Left renal pelvis (tissue), 4 donors: ENCODE results near the gene ODF4. TPM values are rescaled to one million over a fixed set of nuclear protein-coding genes. Genes with fewer than 3 reads are reported as not detected.
"Not testable (repeated sequence)": the region's sequence is repeated elsewhere in the genome, so short reads cannot be mapped to it uniquely, and the experiment has no call there.

Experiments used
- DNase-seq, 4 donors: peaks; one replicate each; pipeline ENCODE4 v3.0.0-alpha.2; 2013; ENCODE audit warnings: low read depth in 4 of 4, low spot score in 3 of 4
- polyA plus RNA-seq, 4 donors: library from polyadenylated mRNA; unstranded; fragments of 120-200 nt; gene quantifications; one replicate each; pipeline ENCODE4 v1.2.1, GENCODE V29; 2013; ENCODE audit not compliant: insufficient read length in 4 of 4

The ODF4 gene
- polyA plus RNA-seq, 4 donors = not detected

- DNase-seq = no peak
Observed at GRCh38 chr17:8365143-8365542, 25.5 kb downstream of the ODF4 start.

DNA sequence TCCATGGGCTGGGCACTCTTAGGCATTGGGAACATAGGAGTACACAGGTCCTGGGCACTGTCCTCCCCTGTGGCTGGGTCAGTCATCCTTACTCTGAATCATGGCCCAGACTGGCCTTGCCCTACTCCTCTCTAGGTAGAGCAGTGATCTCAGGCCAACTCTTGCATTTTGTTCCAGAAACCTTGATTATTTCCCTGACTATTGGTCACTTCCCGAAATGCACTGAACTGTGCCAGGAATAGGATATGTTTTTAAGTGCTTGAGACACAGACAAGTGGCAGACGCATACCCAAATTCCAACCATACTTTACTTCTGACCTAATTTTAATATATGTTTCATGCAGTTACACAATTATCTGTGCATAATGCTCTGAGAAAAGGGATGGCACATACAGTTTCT lies 26.6 kb downstream of the ODF4 start:
- DNase-seq = no peak

- DNase-seq = no peak
Observed at GRCh38 chr17:8368193-8368592, 28.6 kb downstream of the ODF4 start.

- no peak for DNase-seq
Observed at GRCh38 chr17:8369944-8370343, 30.3 kb downstream of the ODF4 start.

- no peak for DNase-seq
Observed at GRCh38 chr17:8371786-8372185, 32.1 kb downstream of the ODF4 start.

DNA sequence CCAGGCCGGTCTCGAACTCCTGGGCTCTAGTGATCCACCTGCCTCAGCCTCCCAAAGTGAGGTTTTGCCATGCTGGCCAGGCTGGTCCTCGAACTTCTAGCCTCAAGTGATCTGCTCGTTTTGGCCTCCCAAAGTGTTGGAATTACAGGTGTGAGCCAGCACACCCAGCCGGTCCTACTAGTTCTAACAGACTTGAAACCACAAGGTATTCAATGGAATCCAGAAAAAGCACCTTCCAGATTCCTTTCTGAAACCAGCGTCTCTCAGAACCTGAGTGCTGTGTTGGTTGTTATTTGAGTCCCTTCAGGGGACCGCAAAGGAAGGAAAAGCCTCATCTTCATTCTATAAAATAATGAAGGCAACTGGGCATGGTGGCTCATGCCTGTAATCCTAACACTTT lies 32.8 kb downstream of the ODF4 start:
- DNase-seq = no peak

DNA sequence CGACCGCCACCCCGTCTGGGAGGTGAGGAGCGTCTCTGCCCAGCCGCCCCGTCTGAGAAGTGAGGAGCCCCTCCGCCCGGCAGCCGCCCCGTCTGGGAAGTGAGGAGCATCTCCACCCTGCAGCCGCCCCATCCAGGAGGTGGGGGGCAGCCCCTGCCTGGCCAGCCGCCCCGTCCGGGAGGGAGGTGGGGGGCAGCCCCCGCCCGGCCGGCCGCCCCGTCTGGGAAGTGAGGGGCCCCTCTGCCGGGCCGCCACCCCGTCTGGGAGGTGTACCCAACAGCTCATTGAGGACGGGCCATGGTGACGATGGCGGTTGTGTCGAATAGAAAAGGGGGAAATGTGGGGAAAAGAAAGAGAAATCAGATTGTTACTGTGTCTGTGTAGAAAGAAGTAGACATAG lies 34.2 kb downstream of the ODF4 start:
- DNase-seq = not testable (repeated sequence)

DNA sequence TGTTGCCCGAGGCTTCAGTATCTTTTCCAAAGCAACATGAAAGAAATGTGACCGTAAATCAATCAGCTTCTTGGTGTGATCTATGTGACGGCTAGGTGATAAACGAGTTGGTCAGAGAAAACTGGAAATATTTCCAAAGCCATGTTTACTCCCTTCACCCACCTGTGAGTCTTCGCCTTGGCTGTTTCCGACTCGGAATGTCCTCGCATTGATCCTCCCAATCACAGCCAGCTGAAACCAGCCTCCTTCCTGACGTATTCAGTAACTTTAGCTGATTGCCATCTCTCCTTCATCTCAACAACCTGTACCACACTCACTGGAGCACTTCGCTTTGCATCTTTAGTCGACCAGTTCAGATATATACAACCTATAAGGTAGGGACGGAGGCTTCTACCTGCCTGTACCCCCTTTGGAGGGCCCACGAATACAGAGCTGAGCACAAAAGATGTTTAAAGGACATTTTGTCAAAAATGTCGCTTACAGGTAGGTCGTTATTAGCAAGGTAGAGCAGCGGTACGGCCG lies 36.2 kb downstream of the ODF4 start:
- DNase-seq = peak in 1 of 4 donors; percentile 47

GRCh38 chr17:8376271-8377067 lies 36.8 kb downstream of the ODF4 start, which contains the start of gene KRABD2:
KRABD2 (minus strand) TSS chr17:8376704.
- DNase-seq = peak in 3 of 4 donors; percentile 70

DNA sequence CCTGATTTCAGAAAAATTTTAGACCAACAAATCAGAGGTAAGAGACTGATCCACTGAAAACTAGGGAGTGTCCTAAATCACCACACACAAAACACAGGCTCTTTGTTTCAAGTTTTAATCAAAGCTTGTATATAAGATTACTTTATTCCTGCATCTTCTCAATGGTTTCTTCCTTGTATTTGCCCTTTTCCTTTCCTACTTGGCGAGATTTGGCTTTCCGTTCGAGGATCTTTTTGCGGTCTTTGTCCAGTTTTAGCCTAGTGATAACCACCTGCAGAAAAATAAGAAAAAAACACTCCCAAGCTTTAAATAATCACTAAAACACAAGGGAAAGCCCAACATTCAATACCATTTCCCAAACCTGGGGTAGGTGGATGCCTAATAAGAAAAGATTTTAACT lies 37.8 kb downstream of the ODF4 start:
- no peak for DNase-seq

- DNase-seq = not testable (repeated sequence)
Observed at GRCh38 chr17:8378117-8378516, 38.5 kb downstream of the ODF4 start.

DNA sequence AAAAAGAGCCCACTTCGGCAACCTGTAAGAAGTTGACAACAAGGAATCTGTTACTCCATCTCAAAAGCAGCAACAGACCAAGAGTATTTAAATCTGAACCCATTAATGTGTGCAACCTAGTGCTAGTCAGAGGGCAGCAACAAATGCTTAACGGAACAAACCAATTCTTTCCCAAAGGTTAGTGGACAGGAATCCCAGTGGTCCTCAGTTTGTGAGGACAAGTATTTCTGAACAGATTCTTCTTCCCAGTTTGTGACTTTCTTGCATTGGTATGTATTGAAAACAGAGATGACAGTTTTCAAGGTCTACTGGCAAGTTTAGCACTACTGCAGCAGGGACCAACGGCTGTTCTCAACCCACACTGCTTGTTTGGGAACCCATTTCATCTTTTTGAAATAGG lies 40.4 kb downstream of the ODF4 start:
- DNase-seq = no peak

DNA sequence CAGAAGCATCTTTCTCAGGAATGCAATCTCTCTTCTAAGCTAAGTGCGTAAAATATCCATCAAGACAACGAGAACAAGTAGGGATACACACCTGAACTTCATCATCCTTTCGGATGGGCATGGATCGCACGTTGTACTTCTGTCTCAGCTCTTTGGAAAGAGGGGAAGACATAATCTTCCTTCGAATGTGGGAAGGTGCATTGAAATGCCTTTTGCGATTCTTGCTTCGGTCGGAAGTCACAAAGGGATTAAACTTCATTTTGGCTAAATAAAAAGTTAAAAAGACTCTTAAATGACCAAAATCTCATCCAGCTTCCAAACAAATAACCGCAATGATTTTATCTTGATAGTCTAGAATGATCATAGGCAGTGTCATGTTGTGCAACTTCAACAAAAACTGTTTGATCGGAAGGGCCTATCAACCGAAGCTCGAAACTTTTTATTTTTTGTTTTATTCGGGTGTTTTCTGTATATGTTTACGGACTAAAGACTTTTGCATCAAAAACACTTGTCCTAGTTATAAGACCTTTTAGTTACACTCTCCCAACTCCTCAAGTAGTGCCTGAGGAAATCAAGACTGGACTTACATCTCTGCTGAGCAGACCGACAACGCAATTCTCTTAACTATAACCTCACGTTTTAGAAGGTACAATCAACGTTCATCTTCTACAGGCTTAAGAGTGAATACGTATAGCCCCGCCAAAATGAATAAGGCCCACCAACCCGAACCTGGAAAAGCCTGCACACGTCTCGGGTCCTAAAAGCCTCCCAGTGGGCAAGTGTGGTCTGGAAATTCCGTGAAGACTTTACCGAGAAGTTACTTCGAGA lies 42.6 kb downstream of the ODF4 start:
- DNase-seq = no peak

DNA sequence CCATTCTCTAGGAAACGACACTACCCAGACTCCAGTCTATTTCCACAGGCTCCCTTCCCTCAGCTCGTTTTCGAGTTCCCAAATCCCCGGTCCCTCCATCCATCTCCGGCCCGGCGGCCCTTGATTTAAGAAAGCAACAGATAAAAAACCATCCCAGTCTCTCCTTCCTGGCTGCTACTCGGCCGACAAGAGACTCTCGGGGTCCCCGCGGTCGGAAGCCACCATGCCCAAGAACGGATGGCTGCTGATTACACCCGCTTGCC lies 43.2 kb downstream of the ODF4 start:
- DNase-seq = no peak

GRCh38 chr17:8383143-8383822 lies 43.6 kb downstream of the ODF4 start, which contains the start of gene RPL26:
RPL26 (minus strand) TSS chr17:8383193; CDS start chr17:8382310, 883 bp downstream.
- peak; percentile 94 to 97 (median 96) for DNase-seq

- DNase-seq = no peak
Observed at GRCh38 chr17:8384801-8385378, 45.2 kb downstream of the ODF4 start.

- DNase-seq = no peak
Observed at GRCh38 chr17:8386841-8387240, 47.2 kb downstream of the ODF4 start.

DNA sequence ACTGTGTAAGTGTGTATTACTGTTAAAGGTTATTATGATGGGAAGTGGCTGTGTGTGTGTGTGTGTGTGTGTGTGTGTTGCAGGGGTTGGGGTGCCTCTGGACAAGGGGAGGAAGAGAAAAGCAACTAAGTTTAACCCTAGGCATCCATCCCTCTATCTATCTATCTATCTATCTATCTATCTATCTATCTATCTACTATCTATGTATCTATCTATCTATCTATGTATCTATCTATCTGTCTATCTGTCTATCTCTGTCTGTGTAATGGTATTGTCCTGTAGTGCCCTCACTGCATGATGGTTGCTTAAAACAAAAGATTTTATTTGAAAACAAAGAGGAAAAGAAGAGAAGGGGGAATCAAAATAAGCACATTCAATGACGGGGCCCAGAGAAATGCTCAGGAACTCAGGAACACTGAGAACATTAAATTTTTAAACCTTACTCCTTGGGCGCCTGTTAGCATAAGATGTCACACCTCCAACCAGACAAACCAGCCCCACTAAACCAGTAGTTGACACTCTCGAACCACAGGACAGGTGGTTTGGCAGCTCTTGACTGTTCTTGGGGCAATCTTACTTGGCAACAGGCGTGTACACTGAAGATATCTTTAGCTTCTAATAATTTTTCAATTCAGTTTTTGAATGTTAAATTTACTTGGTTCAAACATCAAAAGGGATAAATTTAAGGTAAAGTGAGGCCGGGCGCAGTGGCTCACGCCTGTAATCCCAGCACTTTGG lies 48.4 kb downstream of the ODF4 start:
- no peak for DNase-seq

- DNase-seq = no peak
Observed at GRCh38 chr17:8391711-8392110, 52.1 kb downstream of the ODF4 start.

DNA sequence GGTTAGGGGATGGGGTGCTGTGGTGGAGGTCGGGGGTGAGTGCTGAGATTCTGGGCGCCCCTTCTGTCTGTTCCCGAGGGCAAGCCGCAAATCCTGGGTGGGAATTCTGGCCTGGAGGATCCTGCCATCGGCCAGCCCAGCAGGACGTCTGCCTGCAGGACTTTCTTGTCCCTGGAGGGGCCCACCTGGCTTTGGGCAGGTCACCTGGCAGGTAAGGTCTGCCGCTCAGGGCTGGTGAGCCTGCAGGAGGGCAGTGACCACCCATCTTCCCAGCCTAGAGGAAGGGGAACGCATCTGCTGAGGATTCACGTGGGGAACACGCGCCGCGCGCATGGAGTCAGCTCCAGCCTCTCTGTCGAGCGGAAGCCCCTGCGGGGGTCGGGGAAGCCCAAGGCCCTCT lies 52.6 kb downstream of the ODF4 start:
- DNase-seq = no peak
